H1 (cell line): ENCODE results near the gene UBN1. TPM values are rescaled to one million over a fixed set of nuclear protein-coding genes. Genes with fewer than 3 reads are reported as not detected.

Experiments used
- CEBPB ChIP-seq: IDR thresholded peaks from 2 replicates; pipeline ENCODE4 v1.6.1; 2012; ENCODE audit warnings: low read depth, low read length
- CHD1 ChIP-seq: IDR thresholded peaks from 2 replicates; pipeline ENCODE4 v1.6.1; 2012; ENCODE audit warnings: low read depth, low read length, improper control_type of control experiment
- CREB1 ChIP-seq: IDR thresholded peaks from 2 replicates; pipeline ENCODE4 v1.6.1; 2012; ENCODE audit warnings: inconsistent platforms
- E2F6 ChIP-seq: IDR thresholded peaks from 2 replicates; pipeline ENCODE4 v1.6.1; 2012; ENCODE audit warnings: inconsistent platforms
- NANOG ChIP-seq: IDR thresholded peaks from 2 replicates; pipeline ENCODE4 v1.6.1; 2011; ENCODE audit warnings: low read length, low read depth, mild to moderate bottlenecking, inconsistent platforms; ENCODE audit not compliant: insufficient read depth, poor library complexity, severe bottlenecking
- POLR2A ChIP-seq, 2 experiments: IDR thresholded peaks; 1 replicate in 1 of 2; 2 replicates in 1 of 2; pipeline ENCODE4 v1.6.1; 2011; ENCODE audit warnings: low read depth in 2 of 2, low read length in 2 of 2, mild to moderate bottlenecking in 2 of 2; ENCODE audit errors: control extremely low read depth in 1 of 2
- SRF ChIP-seq: IDR thresholded peaks from 2 replicates; pipeline ENCODE4 v1.6.1; 2011; ENCODE audit warnings: mild to moderate bottlenecking, low read depth, low read length, moderate library complexity
- TCF12 ChIP-seq: IDR thresholded peaks from 2 replicates; pipeline ENCODE4 v1.6.1; 2011; ENCODE audit warnings: low read depth, mild to moderate bottlenecking, low read length
- polyA plus RNA-seq, 7 experiments: library from polyadenylated mRNA; depleted of rRNA in 3 of 7; stranded (reverse) in 5 of 7; unstranded in 2 of 7; fragments of >200 nt in 5 of 7; fragments of 200-250 nt in 2 of 7; gene quantifications; 1 replicate in 5 of 7; 2 replicates in 1 of 7; 4 replicates in 1 of 7; pipeline versions ENCODE4 v1.2.1 to v1.2.3, GENCODE V29; 2011 to 2013; ENCODE audit warnings: missing spikeins in 2 of 7, mixed read lengths in 2 of 7
- total RNA-seq: library from RNA; stranded (reverse); fragmentation: NEBNext Ultra II Directional; extraction: Animal tissue kit (Norgen Biotek cat#: 25700); gene quantifications from 2 replicates; pipeline ENCODE4 v1.2.1, GENCODE V29; 2021
- TF ChIP-seq, protein P1 (sequence below): fragments of 300-600 bp; sonication (generic); IDR thresholded peaks from 2 replicates; pipeline ENCODE4 v1.7.1; 2012; ENCODE audit warnings: low read length, moderate library complexity, mild to moderate bottlenecking, inconsistent platforms; ENCODE audit not compliant: insufficient replicate concordance

Gene UBN1
- total and polyA plus RNA-seq, 2 of the 8 experiments (the other 6 are each of a cell fraction or from before 2014, with no cell fraction given): 16.2 to 37.0 TPM

GRCh38 chr16:4839942-4840341 lies 7.3 kb upstream of the UBN1 start (continued):
- TF ChIP-seq, protein P1, sequence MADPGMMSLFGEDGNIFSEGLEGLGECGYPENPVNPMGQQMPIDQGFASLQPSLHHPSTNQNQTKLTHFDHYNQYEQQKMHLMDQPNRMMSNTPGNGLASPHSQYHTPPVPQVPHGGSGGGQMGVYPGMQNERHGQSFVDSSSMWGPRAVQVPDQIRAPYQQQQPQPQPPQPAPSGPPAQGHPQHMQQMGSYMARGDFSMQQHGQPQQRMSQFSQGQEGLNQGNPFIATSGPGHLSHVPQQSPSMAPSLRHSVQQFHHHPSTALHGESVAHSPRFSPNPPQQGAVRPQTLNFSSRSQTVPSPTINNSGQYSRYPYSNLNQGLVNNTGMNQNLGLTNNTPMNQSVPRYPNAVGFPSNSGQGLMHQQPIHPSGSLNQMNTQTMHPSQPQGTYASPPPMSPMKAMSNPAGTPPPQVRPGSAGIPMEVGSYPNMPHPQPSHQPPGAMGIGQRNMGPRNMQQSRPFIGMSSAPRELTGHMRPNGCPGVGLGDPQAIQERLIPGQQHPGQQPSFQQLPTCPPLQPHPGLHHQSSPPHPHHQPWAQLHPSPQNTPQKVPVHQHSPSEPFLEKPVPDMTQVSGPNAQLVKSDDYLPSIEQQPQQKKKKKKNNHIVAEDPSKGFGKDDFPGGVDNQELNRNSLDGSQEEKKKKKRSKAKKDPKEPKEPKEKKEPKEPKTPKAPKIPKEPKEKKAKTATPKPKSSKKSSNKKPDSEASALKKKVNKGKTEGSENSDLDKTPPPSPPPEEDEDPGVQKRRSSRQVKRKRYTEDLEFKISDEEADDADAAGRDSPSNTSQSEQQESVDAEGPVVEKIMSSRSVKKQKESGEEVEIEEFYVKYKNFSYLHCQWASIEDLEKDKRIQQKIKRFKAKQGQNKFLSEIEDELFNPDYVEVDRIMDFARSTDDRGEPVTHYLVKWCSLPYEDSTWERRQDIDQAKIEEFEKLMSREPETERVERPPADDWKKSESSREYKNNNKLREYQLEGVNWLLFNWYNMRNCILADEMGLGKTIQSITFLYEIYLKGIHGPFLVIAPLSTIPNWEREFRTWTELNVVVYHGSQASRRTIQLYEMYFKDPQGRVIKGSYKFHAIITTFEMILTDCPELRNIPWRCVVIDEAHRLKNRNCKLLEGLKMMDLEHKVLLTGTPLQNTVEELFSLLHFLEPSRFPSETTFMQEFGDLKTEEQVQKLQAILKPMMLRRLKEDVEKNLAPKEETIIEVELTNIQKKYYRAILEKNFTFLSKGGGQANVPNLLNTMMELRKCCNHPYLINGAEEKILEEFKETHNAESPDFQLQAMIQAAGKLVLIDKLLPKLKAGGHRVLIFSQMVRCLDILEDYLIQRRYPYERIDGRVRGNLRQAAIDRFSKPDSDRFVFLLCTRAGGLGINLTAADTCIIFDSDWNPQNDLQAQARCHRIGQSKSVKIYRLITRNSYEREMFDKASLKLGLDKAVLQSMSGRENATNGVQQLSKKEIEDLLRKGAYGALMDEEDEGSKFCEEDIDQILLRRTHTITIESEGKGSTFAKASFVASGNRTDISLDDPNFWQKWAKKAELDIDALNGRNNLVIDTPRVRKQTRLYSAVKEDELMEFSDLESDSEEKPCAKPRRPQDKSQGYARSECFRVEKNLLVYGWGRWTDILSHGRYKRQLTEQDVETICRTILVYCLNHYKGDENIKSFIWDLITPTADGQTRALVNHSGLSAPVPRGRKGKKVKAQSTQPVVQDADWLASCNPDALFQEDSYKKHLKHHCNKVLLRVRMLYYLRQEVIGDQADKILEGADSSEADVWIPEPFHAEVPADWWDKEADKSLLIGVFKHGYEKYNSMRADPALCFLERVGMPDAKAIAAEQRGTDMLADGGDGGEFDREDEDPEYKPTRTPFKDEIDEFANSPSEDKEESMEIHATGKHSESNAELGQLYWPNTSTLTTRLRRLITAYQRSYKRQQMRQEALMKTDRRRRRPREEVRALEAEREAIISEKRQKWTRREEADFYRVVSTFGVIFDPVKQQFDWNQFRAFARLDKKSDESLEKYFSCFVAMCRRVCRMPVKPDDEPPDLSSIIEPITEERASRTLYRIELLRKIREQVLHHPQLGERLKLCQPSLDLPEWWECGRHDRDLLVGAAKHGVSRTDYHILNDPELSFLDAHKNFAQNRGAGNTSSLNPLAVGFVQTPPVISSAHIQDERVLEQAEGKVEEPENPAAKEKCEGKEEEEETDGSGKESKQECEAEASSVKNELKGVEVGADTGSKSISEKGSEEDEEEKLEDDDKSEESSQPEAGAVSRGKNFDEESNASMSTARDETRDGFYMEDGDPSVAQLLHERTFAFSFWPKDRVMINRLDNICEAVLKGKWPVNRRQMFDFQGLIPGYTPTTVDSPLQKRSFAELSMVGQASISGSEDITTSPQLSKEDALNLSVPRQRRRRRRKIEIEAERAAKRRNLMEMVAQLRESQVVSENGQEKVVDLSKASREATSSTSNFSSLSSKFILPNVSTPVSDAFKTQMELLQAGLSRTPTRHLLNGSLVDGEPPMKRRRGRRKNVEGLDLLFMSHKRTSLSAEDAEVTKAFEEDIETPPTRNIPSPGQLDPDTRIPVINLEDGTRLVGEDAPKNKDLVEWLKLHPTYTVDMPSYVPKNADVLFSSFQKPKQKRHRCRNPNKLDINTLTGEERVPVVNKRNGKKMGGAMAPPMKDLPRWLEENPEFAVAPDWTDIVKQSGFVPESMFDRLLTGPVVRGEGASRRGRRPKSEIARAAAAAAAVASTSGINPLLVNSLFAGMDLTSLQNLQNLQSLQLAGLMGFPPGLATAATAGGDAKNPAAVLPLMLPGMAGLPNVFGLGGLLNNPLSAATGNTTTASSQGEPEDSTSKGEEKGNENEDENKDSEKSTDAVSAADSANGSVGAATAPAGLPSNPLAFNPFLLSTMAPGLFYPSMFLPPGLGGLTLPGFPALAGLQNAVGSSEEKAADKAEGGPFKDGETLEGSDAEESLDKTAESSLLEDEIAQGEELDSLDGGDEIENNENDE: no peak
- no peak for TF ChIP-seq TCF12
- no peak for TF ChIP-seq NANOG
- no peak for TF ChIP-seq POLR2A (IDR thresholded peaks at IDR 0.05; ENCODE audit: control extremely low read depth in 1 of 2, low read depth in 2 of 2, low read length in 2 of 2)
- no peak for TF ChIP-seq CEBPB
- TF ChIP-seq CREB1: no peak
- no peak for TF ChIP-seq CHD1
- no peak for TF ChIP-seq E2F6
- no peak for TF ChIP-seq SRF
- TF ChIP-seq, all 59 proteins: peak for 0
